ENCODE data around the gene VPS35. TPM values are rescaled to one million over a fixed set of nuclear protein-coding genes. Genes with fewer than 3 reads are reported as not detected.

The VPS35 gene
- total RNA-seq, 2 donors from 2014 or later, result 99.1 to 107 TPM

DNA sequence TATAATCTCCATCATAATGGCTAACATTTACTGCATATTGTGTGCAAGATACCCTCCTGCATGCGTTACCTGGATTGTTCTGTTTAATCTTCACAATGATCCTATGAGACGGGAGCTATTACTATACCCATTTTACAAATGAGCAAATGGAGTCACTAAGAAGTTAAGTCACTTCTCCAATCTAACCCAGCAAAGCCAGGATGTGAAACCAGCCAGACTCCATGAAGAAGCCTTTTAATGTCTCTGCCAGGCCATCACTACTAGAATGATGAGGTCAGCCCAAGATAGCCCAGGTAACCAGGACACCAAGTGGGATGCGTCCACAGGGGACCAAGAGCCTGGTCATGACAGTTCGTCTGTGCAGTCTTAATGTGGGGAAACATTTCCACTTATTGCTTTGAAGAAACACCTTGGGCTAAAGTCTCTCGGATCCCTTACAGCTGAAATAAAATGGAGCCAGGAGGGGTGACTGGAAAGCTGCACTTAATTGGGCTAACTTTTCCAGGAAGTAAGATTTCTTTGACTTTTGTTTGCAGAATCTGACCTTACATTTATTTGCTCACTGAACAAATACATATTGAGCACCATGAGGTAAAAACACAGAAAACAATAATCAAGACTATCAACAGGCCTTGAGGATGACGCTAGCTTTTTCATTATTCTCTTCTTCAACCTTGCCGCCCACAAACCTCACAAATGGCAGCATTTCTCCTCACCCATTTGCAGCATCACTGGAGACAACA is 66.9 kb downstream of the VPS35 start:
- 88% methylated on average over 7 of the region's 7 CpGs for WGBS
- Histone ChIP-seq H3K27ac (no peak overlapping the region), H3K27me3 (replicated peaks; ENCODE audit: insufficient read depth) (no peaks in the 10 kb centered on the region), H3K36me3 (no peaks in the 10 kb centered on the region), H3K4me1 (replicated peaks) (no peaks in the 10 kb centered on the region), H3K9me3 (no peaks in the 10 kb centered on the region), H3K4me3 (no peak overlapping the region)
- DNase-seq (ENCODE audit: low spot score), result no peak
- intact Hi-C loops (cut with DNase I), result no loop called here
- TF ChIP-seq POLR2A (IDR thresholded peaks at IDR 0.05), result no peak
- TF ChIP-seq, protein P1, sequence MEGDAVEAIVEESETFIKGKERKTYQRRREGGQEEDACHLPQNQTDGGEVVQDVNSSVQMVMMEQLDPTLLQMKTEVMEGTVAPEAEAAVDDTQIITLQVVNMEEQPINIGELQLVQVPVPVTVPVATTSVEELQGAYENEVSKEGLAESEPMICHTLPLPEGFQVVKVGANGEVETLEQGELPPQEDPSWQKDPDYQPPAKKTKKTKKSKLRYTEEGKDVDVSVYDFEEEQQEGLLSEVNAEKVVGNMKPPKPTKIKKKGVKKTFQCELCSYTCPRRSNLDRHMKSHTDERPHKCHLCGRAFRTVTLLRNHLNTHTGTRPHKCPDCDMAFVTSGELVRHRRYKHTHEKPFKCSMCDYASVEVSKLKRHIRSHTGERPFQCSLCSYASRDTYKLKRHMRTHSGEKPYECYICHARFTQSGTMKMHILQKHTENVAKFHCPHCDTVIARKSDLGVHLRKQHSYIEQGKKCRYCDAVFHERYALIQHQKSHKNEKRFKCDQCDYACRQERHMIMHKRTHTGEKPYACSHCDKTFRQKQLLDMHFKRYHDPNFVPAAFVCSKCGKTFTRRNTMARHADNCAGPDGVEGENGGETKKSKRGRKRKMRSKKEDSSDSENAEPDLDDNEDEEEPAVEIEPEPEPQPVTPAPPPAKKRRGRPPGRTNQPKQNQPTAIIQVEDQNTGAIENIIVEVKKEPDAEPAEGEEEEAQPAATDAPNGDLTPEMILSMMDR (IDR thresholded peaks at IDR 0.05), result no peak
- no peak for TF ChIP-seq POLR2AphosphoS5 (IDR thresholded peaks at IDR 0.05)

DNA sequence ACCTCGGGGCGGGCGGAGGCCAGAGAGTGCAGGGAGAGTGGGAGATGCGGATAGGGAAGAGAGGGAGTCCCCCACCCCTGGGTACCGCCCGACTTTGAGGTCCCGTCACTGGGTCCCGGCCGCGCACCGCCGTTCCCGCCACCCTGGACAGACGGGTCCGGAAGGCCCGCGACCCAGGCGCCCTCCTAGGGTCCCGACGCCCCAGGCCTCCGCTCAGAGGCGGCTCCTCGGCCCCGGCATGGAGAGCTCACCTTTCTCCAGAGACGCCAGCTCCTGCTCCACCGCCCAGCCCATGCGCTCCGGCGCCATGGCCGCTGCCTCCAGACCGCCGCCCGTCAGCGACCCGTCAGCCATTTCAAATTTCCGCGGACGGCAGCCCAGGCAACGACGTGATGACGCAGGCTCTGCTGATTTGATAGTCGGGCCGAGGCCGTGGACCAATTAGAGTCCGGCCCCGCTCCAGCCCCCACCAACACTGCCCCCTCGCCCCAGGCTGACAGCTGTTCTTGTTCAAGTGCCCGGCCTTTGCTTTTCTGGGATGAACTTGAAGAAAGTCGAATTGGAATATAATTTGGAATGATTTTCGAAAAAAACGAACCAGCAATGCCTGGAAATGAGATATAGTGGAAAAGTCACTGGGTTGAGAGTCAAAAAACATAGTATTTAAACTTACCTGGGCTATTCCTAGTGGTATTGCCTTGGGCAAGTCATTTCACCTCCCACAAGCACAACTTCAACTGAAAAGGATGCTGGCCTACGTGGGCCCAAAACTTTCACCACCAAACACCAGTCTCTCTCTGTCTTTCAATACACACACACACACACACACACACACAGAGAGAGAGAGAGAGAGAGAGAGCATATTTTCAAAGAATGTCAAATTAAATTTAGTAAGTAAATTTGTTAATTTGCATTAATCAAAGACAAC is 67.7 kb downstream of the VPS35 start, which contains the start of gene SHCBP1:
Gene SHCBP1, minus strand, starts transcription at position 374 of the 928 bp plus-strand sequence. Its CDS starts 20 bp downstream, at position 354.
- WGBS, result 1% methylated on average over 43 of the region's 52 CpGs
- no peak for TF ChIP-seq POLR2AphosphoS5 (IDR thresholded peaks at IDR 0.05)
- TF ChIP-seq, protein P1 (IDR thresholded peaks at IDR 0.05), result no peak
- TF ChIP-seq POLR2A (IDR thresholded peaks at IDR 0.05), result no peak
- peak; percentile 46 for DNase-seq (ENCODE audit: low spot score)
- no peaks in the 10 kb centered on the region for H3K36me3 ChIP-seq
- no peaks in the 10 kb centered on the region for H3K27me3 ChIP-seq (replicated peaks; ENCODE audit: insufficient read depth)
- H3K27ac ChIP-seq, result no peak within 1 kb of the TSS
- H3K9me3 ChIP-seq, result no peaks in the 10 kb centered on the region
- peak within 1 kb of the TSS; percentile 29 to 35 for H3K4me3 ChIP-seq
- no peaks in the 10 kb centered on the region for H3K4me1 ChIP-seq (replicated peaks)
- intact Hi-C loops (cut with DNase I), result no loop called here

DNA sequence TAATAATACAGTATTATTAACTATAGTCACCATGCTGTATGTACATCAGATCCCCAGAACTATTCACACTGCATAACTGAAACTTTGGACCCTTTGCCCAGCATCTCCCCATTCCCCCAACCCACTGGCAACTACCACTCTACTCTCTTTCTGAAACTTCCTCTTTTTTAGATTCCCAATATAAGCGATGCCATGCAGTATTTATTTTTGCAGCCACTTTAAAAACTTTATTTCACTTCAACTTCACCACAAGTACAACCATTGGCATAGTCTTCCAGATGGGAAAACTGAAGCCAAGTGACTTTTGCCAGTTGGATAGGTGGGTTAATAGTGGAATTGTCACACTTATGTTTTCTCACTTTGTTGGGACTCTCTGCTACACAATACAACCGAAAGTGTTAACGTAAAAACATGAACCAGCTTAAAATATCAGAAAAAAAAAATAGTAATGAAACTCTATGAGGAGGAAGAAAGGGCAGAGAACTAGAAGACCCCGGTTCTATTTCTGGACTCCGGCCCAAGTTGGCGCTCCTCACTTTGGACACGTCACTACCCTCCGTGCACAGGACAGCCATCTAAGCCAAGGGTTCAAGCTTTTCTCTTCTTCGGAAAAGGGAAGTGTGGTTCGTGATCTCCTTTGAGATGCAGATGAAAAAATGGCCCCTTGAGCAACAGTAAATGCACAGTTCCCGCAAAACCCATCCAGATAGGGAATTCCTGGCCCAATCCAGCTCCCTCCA is 68.5 kb downstream of the VPS35 start:
- Histone ChIP-seq H3K36me3 (no peaks in the 10 kb centered on the region), H3K9me3 (no peaks in the 10 kb centered on the region), H3K27ac (no peak overlapping the region), H3K27me3 (replicated peaks; ENCODE audit: insufficient read depth) (no peaks in the 10 kb centered on the region), H3K4me1 (replicated peaks) (no peaks in the 10 kb centered on the region), H3K4me3 (peak overlapping the region; percentile 29 to 35)
- intact Hi-C loops (cut with DNase I), result no loop called here
- WGBS, result 5% methylated on average over 11 of the region's 11 CpGs
- TF ChIP-seq, protein P1 (IDR thresholded peaks at IDR 0.05), result no peak
- TF ChIP-seq POLR2A (IDR thresholded peaks at IDR 0.05), result no peak
- no peak for TF ChIP-seq POLR2AphosphoS5 (IDR thresholded peaks at IDR 0.05)
- no peak for DNase-seq (ENCODE audit: low spot score)

DNA sequence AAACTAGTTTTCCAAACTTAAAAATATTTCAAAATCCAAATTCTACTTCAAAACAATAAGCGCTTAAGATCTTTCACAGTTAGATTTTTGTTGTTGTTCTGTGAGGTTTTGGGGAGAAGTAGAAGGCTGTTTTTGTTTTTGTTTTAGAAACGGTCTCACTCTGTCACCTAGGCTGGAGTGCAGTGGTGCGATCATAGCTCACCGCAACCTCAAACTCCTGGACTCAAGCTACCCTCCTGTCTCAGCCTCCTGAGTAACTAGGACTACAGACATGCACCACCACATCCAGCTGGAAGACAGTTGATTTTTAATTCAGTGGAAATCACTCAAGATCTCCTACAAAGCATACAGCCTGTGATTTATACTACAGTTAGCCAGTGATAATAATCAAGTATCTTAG is 70.5 kb downstream of the VPS35 start:
- TF ChIP-seq POLR2AphosphoS5 (IDR thresholded peaks at IDR 0.05) (no peak), POLR2A (IDR thresholded peaks at IDR 0.05) (no peak)
- TF ChIP-seq, protein P1 (IDR thresholded peaks at IDR 0.05), result no peak
- H3K27me3 ChIP-seq (replicated peaks; ENCODE audit: insufficient read depth), result no peaks in the 10 kb centered on the region
- no peak overlapping the region for H3K27ac ChIP-seq
- intact Hi-C loops (cut with DNase I), result no loop called here
- no peak for DNase-seq (ENCODE audit: low spot score)
- H3K4me3 ChIP-seq, result no peak overlapping the region
- no peaks in the 10 kb centered on the region for H3K4me1 ChIP-seq (replicated peaks)
- H3K36me3 ChIP-seq, result no peaks in the 10 kb centered on the region
- H3K9me3 ChIP-seq, result no peaks in the 10 kb centered on the region
- WGBS, result 91% methylated on average over 4 of the region's 4 CpGs
